Right lobe of liver (tissue), 4 donors: ENCODE data around the gene VPS54.

ENCODE experiments used
- POLR2A ChIP-seq: fragments of 450-650 bp; IDR thresholded peaks from one replicate; pipeline ENCODE4 v1.6.1; 2017; ENCODE audit warnings: antibody characterized with exemption, mild to moderate bottlenecking
- TF ChIP-seq, protein P1 (sequence below), 4 donors: fragments of 200-600 bp in 3 of 4; fragments of 450-650 bp in 1 of 4; IDR thresholded peaks; one replicate each; pipeline versions ENCODE4 v1.5.1 to v1.8.0; 2016 to 2022; ENCODE audit warnings: antibody characterized with exemption in 4 of 4, mild to moderate bottlenecking in 2 of 4
- donor health status: DM: no; HTN: no; CAD: no.
- donor health status: DM: no; HTN: no; CAD: no.
- donor health status: DM: no; HTN: yes; CAD: no.

DNA sequence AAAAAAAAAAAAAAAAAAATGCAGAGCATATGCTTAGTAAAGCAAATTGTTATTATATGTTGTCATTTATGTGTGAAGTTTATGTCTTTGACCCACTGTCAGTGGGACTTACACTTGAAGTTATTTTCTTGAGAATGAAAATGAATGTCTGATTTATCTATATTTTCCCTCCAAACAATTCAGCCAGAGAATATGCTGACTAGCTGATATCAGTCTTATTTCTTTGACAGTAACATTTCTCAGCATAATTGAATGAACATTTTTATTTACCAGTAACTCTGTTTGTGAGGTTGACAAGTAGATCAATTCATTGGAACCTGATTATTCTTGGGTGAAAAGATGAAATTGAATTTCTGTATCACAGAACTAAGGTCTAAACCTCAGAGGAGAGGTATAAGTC is 40.0 kb upstream of the VPS54 start:
- TF ChIP-seq, protein P1, sequence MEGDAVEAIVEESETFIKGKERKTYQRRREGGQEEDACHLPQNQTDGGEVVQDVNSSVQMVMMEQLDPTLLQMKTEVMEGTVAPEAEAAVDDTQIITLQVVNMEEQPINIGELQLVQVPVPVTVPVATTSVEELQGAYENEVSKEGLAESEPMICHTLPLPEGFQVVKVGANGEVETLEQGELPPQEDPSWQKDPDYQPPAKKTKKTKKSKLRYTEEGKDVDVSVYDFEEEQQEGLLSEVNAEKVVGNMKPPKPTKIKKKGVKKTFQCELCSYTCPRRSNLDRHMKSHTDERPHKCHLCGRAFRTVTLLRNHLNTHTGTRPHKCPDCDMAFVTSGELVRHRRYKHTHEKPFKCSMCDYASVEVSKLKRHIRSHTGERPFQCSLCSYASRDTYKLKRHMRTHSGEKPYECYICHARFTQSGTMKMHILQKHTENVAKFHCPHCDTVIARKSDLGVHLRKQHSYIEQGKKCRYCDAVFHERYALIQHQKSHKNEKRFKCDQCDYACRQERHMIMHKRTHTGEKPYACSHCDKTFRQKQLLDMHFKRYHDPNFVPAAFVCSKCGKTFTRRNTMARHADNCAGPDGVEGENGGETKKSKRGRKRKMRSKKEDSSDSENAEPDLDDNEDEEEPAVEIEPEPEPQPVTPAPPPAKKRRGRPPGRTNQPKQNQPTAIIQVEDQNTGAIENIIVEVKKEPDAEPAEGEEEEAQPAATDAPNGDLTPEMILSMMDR (IDR thresholded peaks at IDR 0.05) = no peak
- TF ChIP-seq POLR2A = no peak
